HCT116 (cell line): ENCODE data around the gene PDCD2L. TPM values are rescaled to one million over a fixed set of nuclear protein-coding genes. Genes with fewer than 3 reads are reported as not detected.

Experiments used
- ATAC-seq: fragments of 200-7000 bp; cut with Tn5 transposase; 2 replicates; pipeline ENCODE4 v1.9.1; 2020; ENCODE audit warnings: mild to moderate bottlenecking, moderate library complexity
- BruUV-seq: library from RNA; stranded (reverse); fragments of 400-500 nt; replicated peaks from 2 replicates; lab custom pipeline; 2021; lab: Mats Ljungman, UMichigan
- CTCF ChIA-PET: fragments of 300-600 bp; sonication (Branson Sonifier 250); formaldehyde crosslinking; loops from one replicate; lab custom pipeline; 2021; ENCODE audit warnings: antibody characterized with exemption; lab: Charles Lee
- POLR2A ChIA-PET: fragments of 300-600, 350-600 bp; sonication (Branson Sonifier 250); formaldehyde crosslinking; loops from one replicate; lab custom pipeline; 2021; ENCODE audit warnings: antibody characterized with exemption; lab: Charles Lee
- RAD21 ChIA-PET, 2 experiments: fragments of 300-600 bp; sonication (Branson Sonifier 250); formaldehyde crosslinking; loops; one replicate each; lab custom pipeline; 2023; ENCODE audit warnings: low total read pairs in 2 of 2; ENCODE audit not compliant: uncharacterized antibody in 2 of 2, unreplicated experiment in 2 of 2, low non-redundant PET in 1 of 2; lab: Charles Lee
- DNase-seq: peaks from one replicate; pipeline ENCODE4 v3.0.0-alpha.2; 2010; ENCODE audit warnings: low read depth, low spot score
- H2AFZ ChIP-seq: fragments of 200-600 bp; shearing (Covaris generic), sonication (generic); 2 replicates; pipeline ENCODE4 v1.6.1; 2017; ENCODE audit warnings: low read depth, mixed run types, mixed read lengths, antibody characterized with exemption, low read length; ENCODE audit not compliant: poor library complexity, severe bottlenecking
- H3K27ac ChIP-seq: 2 replicates; pipeline ENCODE4 v1.5.1; 2012; ENCODE audit warnings: low read depth, low read length
- H3K27me3 ChIP-seq: fragments of 200-600 bp; sonication (generic); 2 replicates; pipeline ENCODE4 v1.6.1; 2016; ENCODE audit warnings: mixed run types, low read length, mixed read lengths; ENCODE audit not compliant: insufficient read depth
- H3K36me3 ChIP-seq, 2 experiments: fragments of 200-500 bp in 1 of 2; fragments of 200-600 bp in 1 of 2; sonication (Bioruptor generic) in 1 of 2; sonication (generic) in 1 of 2; 2 replicates each; pipeline versions ENCODE4 v1.5.1 to v1.6.1; 2014 to 2016; ENCODE audit warnings: low read length in 2 of 2, inconsistent platforms in 1 of 2, mixed read lengths in 1 of 2, mixed run types in 1 of 2; ENCODE audit not compliant: insufficient read depth in 2 of 2, control insufficient read depth in 1 of 2
- H3K4me1 ChIP-seq, 2 experiments: fragments of 200-600 bp in 1 of 2; sonication (generic) in 1 of 2; 2 replicates each; pipeline versions ENCODE4 v1.5.1 to v1.6.1; 2012 to 2017; ENCODE audit warnings: low read length in 2 of 2, inconsistent platforms in 1 of 2, mild to moderate bottlenecking in 1 of 2, mixed read lengths in 1 of 2, mixed run types in 1 of 2, moderate library complexity in 1 of 2; ENCODE audit not compliant: insufficient read depth in 2 of 2, control insufficient read depth in 1 of 2
- H3K4me2 ChIP-seq: fragments of 200-600 bp; sonication (generic); 2 replicates; pipeline ENCODE4 v1.6.1; 2017; ENCODE audit warnings: mixed run types, low read length, mixed read lengths
- H3K4me3 ChIP-seq, 2 experiments: fragments of 200-600 bp in 1 of 2; sonication (generic) in 1 of 2; replicated peaks in 1 of 2; 2 replicates each; pipeline ENCODE4 v1.5.1; 2011 to 2016; ENCODE audit warnings: low read length in 2 of 2, control low read depth in 1 of 2, low read depth in 1 of 2, mild to moderate bottlenecking in 1 of 2, mixed read lengths in 1 of 2, mixed run types in 1 of 2
- H3K79me2 ChIP-seq: fragments of 200-600 bp; sonication (generic); 2 replicates; pipeline ENCODE4 v1.6.1; 2017; ENCODE audit warnings: mild to moderate bottlenecking, mixed run types, low read length, moderate library complexity, mixed read lengths; ENCODE audit not compliant: insufficient read depth
- H3K9ac ChIP-seq: fragments of 200-600 bp; sonication (generic); 2 replicates; pipeline ENCODE4 v1.6.1; 2016; ENCODE audit warnings: low read length, mixed read lengths
- H3K9me2 ChIP-seq: fragments of 200-600 bp; sonication (generic), shearing (Covaris generic); 2 replicates; pipeline ENCODE4 v1.6.1; 2017; ENCODE audit warnings: mixed run types, mild to moderate bottlenecking, moderate library complexity; ENCODE audit not compliant: insufficient read depth
- H3K9me3 ChIP-seq, 2 experiments: fragments of 200-500 bp in 1 of 2; fragments of 200-600 bp in 1 of 2; sonication (Bioruptor generic) in 1 of 2; sonication (generic) in 1 of 2; 2 replicates each; pipeline ENCODE4 v1.6.1; 2014 to 2017; ENCODE audit warnings: low read length in 2 of 2, mixed read lengths in 2 of 2, inconsistent platforms in 1 of 2, low read depth in 1 of 2, mild to moderate bottlenecking in 1 of 2, mixed run types in 1 of 2, moderate library complexity in 1 of 2; ENCODE audit not compliant: control insufficient read depth in 1 of 2, insufficient read depth in 1 of 2
- H4K20me1 ChIP-seq: fragments of 200-600 bp; sonication (generic), shearing (Covaris generic); 2 replicates; pipeline ENCODE4 v1.6.1; 2017; ENCODE audit warnings: mixed run types, mild to moderate bottlenecking, moderate library complexity; ENCODE audit not compliant: insufficient read depth
- ATF3 ChIP-seq: IDR thresholded peaks from 2 replicates; pipeline ENCODE4 v1.6.1; 2012
- CBX3 ChIP-seq: IDR thresholded peaks from 2 replicates; pipeline ENCODE4 v1.6.1; 2012; ENCODE audit warnings: low read depth
- CEBPB ChIP-seq: IDR thresholded peaks from 2 replicates; pipeline ENCODE4 v1.6.1; 2012; ENCODE audit warnings: low read depth
- EZH2 ChIP-seq: fragments of 200-600 bp; sonication (generic); IDR thresholded peaks from 2 replicates; pipeline ENCODE4 v1.6.1; 2017; ENCODE audit warnings: antibody characterized with exemption, mixed run types
- EZH2phosphoT487 ChIP-seq: fragments of 200-600 bp; IDR thresholded peaks from 2 replicates; pipeline ENCODE4 v1.6.1; 2018; ENCODE audit warnings: antibody characterized with exemption, borderline replicate concordance
- MAX ChIP-seq: IDR thresholded peaks from 2 replicates; pipeline ENCODE4 v1.6.1; 2012
- RAD21 ChIP-seq: IDR thresholded peaks from 2 replicates; pipeline ENCODE4 v1.6.1; 2012; ENCODE audit warnings: low read depth, mild to moderate bottlenecking
- REST ChIP-seq: IDR thresholded peaks from 2 replicates; pipeline ENCODE4 v1.6.1; 2012; ENCODE audit warnings: low read depth
- SP1 ChIP-seq: IDR thresholded peaks from 2 replicates; pipeline ENCODE4 v1.6.1; 2012; ENCODE audit warnings: low read depth
- SRF ChIP-seq: IDR thresholded peaks from 2 replicates; pipeline ENCODE4 v1.6.1; 2012; ENCODE audit warnings: low read depth
- YY1 ChIP-seq: IDR thresholded peaks from 2 replicates; pipeline ENCODE4 v1.6.1; 2011; ENCODE audit warnings: low read length, low read depth, moderate library complexity, mild to moderate bottlenecking; ENCODE audit not compliant: insufficient replicate concordance; ENCODE audit errors: extremely low read depth
- intact Hi-C: fragments of 100-400 bp; cut with micrococcal nuclease; formaldehyde crosslinking; loops from 2 replicates; pipeline ENCODE4 v1.10.0; 2022
- total RNA-seq: library from RNA; stranded (reverse); gene quantifications from one replicate; pipeline ENCODE4 v1.2.1, GENCODE V29; 2021; ENCODE audit not compliant: unreplicated experiment

Gene PDCD2L
- total RNA-seq, 1 experiment from 2014 or later: 30.0 TPM

- TF ChIP-seq CEBPB: no peak
Measured at GRCh38 chr19:34409189-34410164, 5.3 kb downstream of the PDCD2L start (continued).

- CTCF ChIA-PET: no interaction called here
- Histone ChIP-seq H3K4me2 (no peak overlapping the region), H3K9me3 (no peaks in the 10 kb centered on the region), H3K27me3 (no peaks in the 10 kb centered on the region), H3K9me2 (no peaks in the 10 kb centered on the region), H3K79me2 (peaks cover 49% of the 10 kb centered on the region)
- no peak for ATAC-seq
- no TSS peak for BruUV-seq
- TF ChIP-seq CBX3: no peak
- no peak for TF ChIP-seq EZH2phosphoT487
- TF ChIP-seq RAD21: no peak
- no peak for TF ChIP-seq SRF
- TF ChIP-seq EZH2: no peak
- no peak for TF ChIP-seq ATF3
- no peak for TF ChIP-seq MAX
- no peak for TF ChIP-seq REST
- no peak for TF ChIP-seq SP1
- TF ChIP-seq YY1: no peak
- TF ChIP-seq, all 23 proteins: peak for 0
- RAD21 ChIA-PET: no interaction called here
- Histone ChIP-seq H3K4me1 (no peaks in the 10 kb centered on the region), H3K9ac (no peak overlapping the region), H3K27ac (no peak overlapping the region), H2AFZ (no peak overlapping the region), H3K36me3 (peaks cover 40 to 43% of the 10 kb centered on the region in 2 experiments), H4K20me1 (no peaks in the 10 kb centered on the region), H3K4me3 (no peak overlapping the region)
- no peak for DNase-seq
- intact Hi-C loops: no loop called here
- POLR2A ChIA-PET: no interaction called here
Measured at GRCh38 chr19:34411216-34411615, 7.0 kb downstream of the PDCD2L start.
